Measurements from ENCODE around the gene XRN2.
"Not testable (repeated sequence)": the region's sequence is repeated elsewhere in the genome, so short reads cannot be mapped to it uniquely, and the experiment has no call there.

XRN2 gene

GRCh38 chr20:21413996-21414395 lies 110.9 kb downstream of the XRN2 start:
- not testable (repeated sequence) for H3K27ac ChIP-seq (replicated peaks; ENCODE audit: low read length); H3K9ac ChIP-seq (ENCODE audit: low read depth, low read length, poor library complexity); H3K4me1 ChIP-seq (ENCODE audit: control insufficient read depth in 2 of 2, insufficient read depth in 1 of 2, low read depth in 1 of 2, low read length in 2 of 2); H3K79me1 ChIP-seq (ENCODE audit: low read depth, low read length); H3K23ac ChIP-seq (ENCODE audit: low read depth, low read length, poor library complexity); H3K36me3 ChIP-seq (replicated peaks in 1 of 2; ENCODE audit: control insufficient read depth in 2 of 2, insufficient read depth in 2 of 2, low read length in 2 of 2); H3K4me2 ChIP-seq (ENCODE audit: insufficient read depth, low read length, poor library complexity, severe bottlenecking); H3K14ac ChIP-seq (ENCODE audit: low read length); H2BK15ac ChIP-seq (ENCODE audit: low read length); H2BK120ac ChIP-seq (ENCODE audit: low read depth, low read length); H4K91ac ChIP-seq (ENCODE audit: low read depth, low read length, poor library complexity); H2AFZ ChIP-seq (ENCODE audit: low read length); H3K4me3 ChIP-seq (ENCODE audit: low read length in 2 of 2); H3K27me3 ChIP-seq (ENCODE audit: control insufficient read depth in 3 of 3, insufficient read depth in 3 of 3, low read depth in 1 of 3, low read length in 3 of 3); H2BK5ac ChIP-seq (ENCODE audit: low read length); DNase-seq (ENCODE audit: low spot score); H3K9me3 ChIP-seq (replicated peaks in 1 of 2; ENCODE audit: control insufficient read depth in 2 of 2, insufficient read depth in 1 of 2, low read depth in 1 of 2, low read length in 2 of 2); H3K4ac ChIP-seq (ENCODE audit: low read length); H4K8ac ChIP-seq (ENCODE audit: low read depth, low read length); H2AK5ac ChIP-seq (ENCODE audit: low read depth, low read length); H2BK12ac ChIP-seq (ENCODE audit: low read length); H3K18ac ChIP-seq (ENCODE audit: low read length)
- WGBS, 2 donors (ENCODE audit: extremely low coverage in 2 of 2, insufficient read length in 2 of 2, insufficient replicate concordance in 1 of 2), result no CpG with 5 or more reads among the region's 3 CpGs

- not testable (repeated sequence) for H2AFZ ChIP-seq (ENCODE audit: low read length); H2BK120ac ChIP-seq (ENCODE audit: low read depth, low read length); H3K4me2 ChIP-seq (ENCODE audit: insufficient read depth, low read length, poor library complexity, severe bottlenecking); H3K9me3 ChIP-seq (replicated peaks in 1 of 2; ENCODE audit: control insufficient read depth in 2 of 2, insufficient read depth in 1 of 2, low read depth in 1 of 2, low read length in 2 of 2); H4K91ac ChIP-seq (ENCODE audit: low read depth, low read length, poor library complexity); H4K8ac ChIP-seq (ENCODE audit: low read depth, low read length); H3K14ac ChIP-seq (ENCODE audit: low read length); H2BK5ac ChIP-seq (ENCODE audit: low read length); H3K18ac ChIP-seq (ENCODE audit: low read length); H3K4ac ChIP-seq (ENCODE audit: low read length); H3K27ac ChIP-seq (replicated peaks; ENCODE audit: low read length); DNase-seq (ENCODE audit: low spot score); H3K9ac ChIP-seq (ENCODE audit: low read depth, low read length, poor library complexity); H2AK5ac ChIP-seq (ENCODE audit: low read depth, low read length); H3K27me3 ChIP-seq (ENCODE audit: control insufficient read depth in 3 of 3, insufficient read depth in 3 of 3, low read depth in 1 of 3, low read length in 3 of 3); H3K4me3 ChIP-seq (ENCODE audit: low read length in 2 of 2); H3K79me1 ChIP-seq (ENCODE audit: low read depth, low read length); H2BK12ac ChIP-seq (ENCODE audit: low read length); H3K36me3 ChIP-seq (replicated peaks in 1 of 2; ENCODE audit: control insufficient read depth in 2 of 2, insufficient read depth in 2 of 2, low read length in 2 of 2); H3K4me1 ChIP-seq (ENCODE audit: control insufficient read depth in 2 of 2, insufficient read depth in 1 of 2, low read depth in 1 of 2, low read length in 2 of 2); H2BK15ac ChIP-seq (ENCODE audit: low read length); H3K23ac ChIP-seq (ENCODE audit: low read depth, low read length, poor library complexity)
- no CpG with 5 or more reads among the region's 2 CpGs for WGBS, 2 donors (ENCODE audit: extremely low coverage in 2 of 2, insufficient read length in 2 of 2, insufficient replicate concordance in 1 of 2)
Measured at GRCh38 chr20:21419147-21419546, 116.0 kb downstream of the XRN2 start.

GRCh38 chr20:21421601-21422236 lies 118.6 kb downstream of the XRN2 start:
- H2BK5ac ChIP-seq (ENCODE audit: low read length), result no peak overlapping the region
- H3K27ac ChIP-seq (replicated peaks; ENCODE audit: low read length), result no peak overlapping the region
- H3K79me1 ChIP-seq (ENCODE audit: low read depth, low read length), result no peaks in the 10 kb centered on the region
- no peak overlapping the region for H2BK15ac ChIP-seq (ENCODE audit: low read length)
- no peak overlapping the region for H3K4me3 ChIP-seq (ENCODE audit: low read length in 2 of 2)
- no peak for DNase-seq (ENCODE audit: low spot score)
- no peak overlapping the region for H3K14ac ChIP-seq (ENCODE audit: low read length)
- no peak overlapping the region for H2BK12ac ChIP-seq (ENCODE audit: low read length)
- no peak overlapping the region for H3K23ac ChIP-seq (ENCODE audit: low read depth, low read length, poor library complexity)
- no peaks in the 10 kb centered on the region for H3K4me1 ChIP-seq (ENCODE audit: control insufficient read depth in 2 of 2, insufficient read depth in 1 of 2, low read depth in 1 of 2, low read length in 2 of 2)
- peaks cover 0 to 5% of the 10 kb centered on the region in 2 donors for H3K9me3 ChIP-seq (replicated peaks in 1 of 2; ENCODE audit: control insufficient read depth in 2 of 2, insufficient read depth in 1 of 2, low read depth in 1 of 2, low read length in 2 of 2)
- no peak overlapping the region for H2BK120ac ChIP-seq (ENCODE audit: low read depth, low read length)
- H4K8ac ChIP-seq (ENCODE audit: low read depth, low read length), result no peak overlapping the region
- no peak overlapping the region for H4K91ac ChIP-seq (ENCODE audit: low read depth, low read length, poor library complexity)
- H2AFZ ChIP-seq (ENCODE audit: low read length), result no peak overlapping the region
- H2AK5ac ChIP-seq (ENCODE audit: low read depth, low read length), result no peak overlapping the region
- H3K4me2 ChIP-seq (ENCODE audit: insufficient read depth, low read length, poor library complexity, severe bottlenecking), result no peak overlapping the region
- no peak overlapping the region for H3K18ac ChIP-seq (ENCODE audit: low read length)
- no peak overlapping the region for H3K9ac ChIP-seq (ENCODE audit: low read depth, low read length, poor library complexity)
- no peak overlapping the region for H3K4ac ChIP-seq (ENCODE audit: low read length)
- no CpG with 5 or more reads among the region's 4 CpGs for WGBS, 2 donors (ENCODE audit: extremely low coverage in 2 of 2, insufficient read length in 2 of 2, insufficient replicate concordance in 1 of 2)
- H3K27me3 ChIP-seq (ENCODE audit: control insufficient read depth in 3 of 3, insufficient read depth in 3 of 3, low read depth in 1 of 3, low read length in 3 of 3), result no peaks in the 10 kb centered on the region
- H3K36me3 ChIP-seq (replicated peaks in 1 of 2; ENCODE audit: control insufficient read depth in 2 of 2, insufficient read depth in 2 of 2, low read length in 2 of 2), result no peaks in the 10 kb centered on the region

GRCh38 chr20:21423712-21424111 lies 120.6 kb downstream of the XRN2 start:
- not testable (repeated sequence) for H3K4ac ChIP-seq (ENCODE audit: low read length); H2AK5ac ChIP-seq (ENCODE audit: low read depth, low read length); H3K9ac ChIP-seq (ENCODE audit: low read depth, low read length, poor library complexity); H2BK15ac ChIP-seq (ENCODE audit: low read length); H2AFZ ChIP-seq (ENCODE audit: low read length); H4K8ac ChIP-seq (ENCODE audit: low read depth, low read length); H2BK5ac ChIP-seq (ENCODE audit: low read length); H3K18ac ChIP-seq (ENCODE audit: low read length); H2BK12ac ChIP-seq (ENCODE audit: low read length); DNase-seq (ENCODE audit: low spot score); H3K36me3 ChIP-seq (replicated peaks in 1 of 2; ENCODE audit: control insufficient read depth in 2 of 2, insufficient read depth in 2 of 2, low read length in 2 of 2); H4K91ac ChIP-seq (ENCODE audit: low read depth, low read length, poor library complexity); H3K23ac ChIP-seq (ENCODE audit: low read depth, low read length, poor library complexity); H3K79me1 ChIP-seq (ENCODE audit: low read depth, low read length); H3K9me3 ChIP-seq (replicated peaks in 1 of 2; ENCODE audit: control insufficient read depth in 2 of 2, insufficient read depth in 1 of 2, low read depth in 1 of 2, low read length in 2 of 2); H2BK120ac ChIP-seq (ENCODE audit: low read depth, low read length); H3K14ac ChIP-seq (ENCODE audit: low read length); H3K27me3 ChIP-seq (ENCODE audit: control insufficient read depth in 3 of 3, insufficient read depth in 3 of 3, low read depth in 1 of 3, low read length in 3 of 3); H3K4me2 ChIP-seq (ENCODE audit: insufficient read depth, low read length, poor library complexity, severe bottlenecking); H3K4me1 ChIP-seq (ENCODE audit: control insufficient read depth in 2 of 2, insufficient read depth in 1 of 2, low read depth in 1 of 2, low read length in 2 of 2); H3K4me3 ChIP-seq (ENCODE audit: low read length in 2 of 2); H3K27ac ChIP-seq (replicated peaks; ENCODE audit: low read length)
- WGBS, 2 donors (ENCODE audit: extremely low coverage in 2 of 2, insufficient read length in 2 of 2, insufficient replicate concordance in 1 of 2), result no CpG with 5 or more reads among the region's 1 CpG
